Gastrocnemius medialis (tissue), 4 donors: ENCODE measurements around the gene HLA-DQA1. TPM values are rescaled to one million over a fixed set of nuclear protein-coding genes. Genes with fewer than 3 reads are reported as not detected.

Experiments
- ATAC-seq, 2 donors: fragments of 150-250 bp; one replicate each; pipeline ENCODE4 v1.9.1; 2016
- DNase-seq, 2 donors: peaks; one replicate each; pipeline ENCODE4 v3.0.0-alpha.2; 2019
- H3K27ac ChIP-seq, 4 donors: fragments of 200-600 bp; sonication (generic); 1 replicate in 1 of 4; 2 replicates in 3 of 4; pipeline ENCODE4 v1.5.1; 2016 to 2018; ENCODE audit warnings: mild to moderate bottlenecking in 2 of 4, moderate library complexity in 1 of 4
- H3K27me3 ChIP-seq, 3 donors: fragments of 200-600 bp; sonication (generic) in 2 of 3; 1 replicate in 1 of 3; 2 replicates in 2 of 3; pipeline versions ENCODE4 v1.5.1 to v1.6.0; 2016 to 2019; ENCODE audit warnings: mild to moderate bottlenecking in 1 of 3, moderate library complexity in 1 of 3
- H3K36me3 ChIP-seq, 2 donors: fragments of 200-600 bp; sonication (generic) in 1 of 2; one replicate each; pipeline ENCODE4 v1.5.1; 2017 to 2018
- H3K4me1 ChIP-seq, 2 donors: fragments of 200-600 bp; sonication (generic) in 1 of 2; one replicate each; pipeline ENCODE4 v1.5.1; 2016 to 2017; ENCODE audit warnings: mild to moderate bottlenecking in 2 of 2
- H3K4me3 ChIP-seq, 4 donors: fragments of 200-600 bp; sonication (generic) in 3 of 4; 1 replicate in 1 of 4; 2 replicates in 3 of 4; pipeline ENCODE4 v1.5.1; 2016 to 2019; ENCODE audit warnings: mild to moderate bottlenecking in 2 of 4
- H3K9me3 ChIP-seq, 3 donors: fragments of 200-600 bp; sonication (generic) in 2 of 3; 1 replicate in 1 of 3; 2 replicates in 2 of 3; pipeline ENCODE4 v1.5.1; 2016 to 2019
- POLR2A ChIP-seq, 2 donors: fragments of 450-650 bp; IDR thresholded peaks; one replicate each; pipeline ENCODE4 v1.6.1; 2017; ENCODE audit warnings: antibody characterized with exemption in 2 of 2, mild to moderate bottlenecking in 2 of 2, moderate library complexity in 2 of 2
- in situ Hi-C, 4 donors: fragments of 200-750 bp; cut with MboI; loops; one replicate each; pipeline versions ENCODE4 v1.15.0 to v1.8.0; 2017; ENCODE audit warnings: low sequenced_read_pairs in 4 of 4
- intact Hi-C: fragments of 100-400 bp; cut with DNase I; formaldehyde crosslinking; loops from one replicate; pipeline ENCODE4 v1.15.1; 2023; ENCODE audit warnings: low total_unique reads
- total RNA-seq, 4 donors: library from RNA; depleted of rRNA; stranded (reverse); fragments of >200 nt; gene quantifications; one replicate each; pipeline versions ENCODE4 v1.1.0 to v1.2.3, GENCODE V29; 2016
- TF ChIP-seq, protein P1 (sequence below), 5 experiments: fragments of 450-650 bp in 3 of 5; fragments of 200-600 bp in 2 of 5; sonication (generic) in 2 of 5; IDR thresholded peaks in 4 of 5; conservative IDR thresholded peaks in 1 of 5; 1 replicate in 4 of 5; 2 replicates in 1 of 5; pipeline ENCODE4 v1.5.1; 2016 to 2019; ENCODE audit warnings: antibody characterized with exemption in 5 of 5, mild to moderate bottlenecking in 3 of 5, moderate library complexity in 3 of 5

HLA-DQA1 gene
- total RNA-seq, 4 donors from 2014 or later = 0.66 to 3.5 (median 1.5) TPM; not detected in 1

DNA sequence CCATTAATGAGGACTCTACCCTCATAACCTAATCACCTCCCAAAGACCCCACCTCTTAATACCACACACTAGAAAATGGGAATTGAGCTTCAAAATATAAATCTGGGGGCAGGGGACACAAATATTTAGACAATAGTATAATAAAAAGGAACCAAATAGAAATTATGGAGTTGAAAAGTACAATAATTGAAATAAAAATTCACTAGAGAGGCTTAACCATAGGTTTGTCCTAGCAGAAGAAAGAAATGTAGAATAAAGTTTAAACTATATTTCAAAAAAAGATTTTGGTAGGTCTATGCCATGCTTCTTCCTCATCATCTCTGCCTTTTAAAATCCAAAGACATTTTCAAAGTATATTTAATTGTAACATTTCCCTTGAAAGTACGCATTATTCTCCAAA, 19.5 kb upstream of the HLA-DQA1 start:
- ATAC-seq = no peak
- H3K4me3 ChIP-seq = no peak overlapping the region
- no peak overlapping the region for H3K27ac ChIP-seq
- TF ChIP-seq, protein P1, sequence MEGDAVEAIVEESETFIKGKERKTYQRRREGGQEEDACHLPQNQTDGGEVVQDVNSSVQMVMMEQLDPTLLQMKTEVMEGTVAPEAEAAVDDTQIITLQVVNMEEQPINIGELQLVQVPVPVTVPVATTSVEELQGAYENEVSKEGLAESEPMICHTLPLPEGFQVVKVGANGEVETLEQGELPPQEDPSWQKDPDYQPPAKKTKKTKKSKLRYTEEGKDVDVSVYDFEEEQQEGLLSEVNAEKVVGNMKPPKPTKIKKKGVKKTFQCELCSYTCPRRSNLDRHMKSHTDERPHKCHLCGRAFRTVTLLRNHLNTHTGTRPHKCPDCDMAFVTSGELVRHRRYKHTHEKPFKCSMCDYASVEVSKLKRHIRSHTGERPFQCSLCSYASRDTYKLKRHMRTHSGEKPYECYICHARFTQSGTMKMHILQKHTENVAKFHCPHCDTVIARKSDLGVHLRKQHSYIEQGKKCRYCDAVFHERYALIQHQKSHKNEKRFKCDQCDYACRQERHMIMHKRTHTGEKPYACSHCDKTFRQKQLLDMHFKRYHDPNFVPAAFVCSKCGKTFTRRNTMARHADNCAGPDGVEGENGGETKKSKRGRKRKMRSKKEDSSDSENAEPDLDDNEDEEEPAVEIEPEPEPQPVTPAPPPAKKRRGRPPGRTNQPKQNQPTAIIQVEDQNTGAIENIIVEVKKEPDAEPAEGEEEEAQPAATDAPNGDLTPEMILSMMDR (IDR thresholded peaks at IDR 0.05 in 4 of 5, conservative IDR thresholded peaks at IDR 0.05 in 1 of 5) = no peak
- no peak for TF ChIP-seq POLR2A (IDR thresholded peaks at IDR 0.05)
- no peak for DNase-seq
- no peaks in the 10 kb centered on the region for H3K4me1 ChIP-seq
- intact Hi-C loops (no loop called here), in situ Hi-C loops (no loop called here)
- no peaks in the 10 kb centered on the region for H3K36me3 ChIP-seq
- no peaks in the 10 kb centered on the region for H3K9me3 ChIP-seq
- no peaks in the 10 kb centered on the region for H3K27me3 ChIP-seq

DNA sequence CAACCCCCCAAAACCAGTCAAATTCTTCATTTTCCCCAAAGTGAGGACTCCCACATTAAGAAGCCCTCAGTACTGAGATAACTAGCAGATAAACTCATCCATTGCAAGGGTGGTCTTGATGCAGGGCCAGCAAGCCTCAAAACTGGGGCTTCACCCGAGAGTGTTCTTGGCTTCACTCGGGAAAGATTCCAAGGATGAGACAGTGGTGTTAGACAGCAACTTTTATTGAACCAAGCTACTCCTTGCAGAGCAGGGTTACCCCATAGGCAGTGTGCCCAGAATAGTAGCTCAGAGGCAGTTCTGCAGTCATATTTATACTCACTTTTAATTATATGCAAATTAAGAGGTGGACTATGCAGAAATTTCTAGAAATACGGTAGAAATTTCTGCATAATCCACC, 15.8 kb upstream of the HLA-DQA1 start:
- TF ChIP-seq POLR2A (IDR thresholded peaks at IDR 0.05) = no peak
- TF ChIP-seq, protein P1 (IDR thresholded peaks at IDR 0.05 in 4 of 5, conservative IDR thresholded peaks at IDR 0.05 in 1 of 5) = no peak

GRCh38 chr6:32622545-32623401, 14.4 kb upstream of the HLA-DQA1 start:
- H3K4me1 ChIP-seq = no peaks in the 10 kb centered on the region
- intact Hi-C loops (no loop called here), in situ Hi-C loops (no loop called here)
- TF ChIP-seq, protein P1 (IDR thresholded peaks at IDR 0.05 in 4 of 5, conservative IDR thresholded peaks at IDR 0.05 in 1 of 5) = peak in 2 of 5 experiments; percentile 23 to 36
- no peak for TF ChIP-seq POLR2A (IDR thresholded peaks at IDR 0.05)
- H3K27me3 ChIP-seq = no peaks in the 10 kb centered on the region
- no peak overlapping the region for H3K27ac ChIP-seq
- DNase-seq (no peak), ATAC-seq (peak in 1 of 2 donors; percentile 33)
- no peak overlapping the region for H3K4me3 ChIP-seq
- no peaks in the 10 kb centered on the region for H3K36me3 ChIP-seq
- H3K9me3 ChIP-seq = no peaks in the 10 kb centered on the region

More for the DNA sequence above, 15.8 kb upstream of the HLA-DQA1 start:
- ATAC-seq (no peak), DNase-seq (no peak)
- no peak overlapping the region for H3K27ac ChIP-seq
- H3K9me3 ChIP-seq = no peaks in the 10 kb centered on the region
- in situ Hi-C loops (no loop called here), intact Hi-C loops (no loop called here)
- no peaks in the 10 kb centered on the region for H3K4me1 ChIP-seq
- H3K4me3 ChIP-seq = no peak overlapping the region
- no peaks in the 10 kb centered on the region for H3K27me3 ChIP-seq
- no peaks in the 10 kb centered on the region for H3K36me3 ChIP-seq

DNA sequence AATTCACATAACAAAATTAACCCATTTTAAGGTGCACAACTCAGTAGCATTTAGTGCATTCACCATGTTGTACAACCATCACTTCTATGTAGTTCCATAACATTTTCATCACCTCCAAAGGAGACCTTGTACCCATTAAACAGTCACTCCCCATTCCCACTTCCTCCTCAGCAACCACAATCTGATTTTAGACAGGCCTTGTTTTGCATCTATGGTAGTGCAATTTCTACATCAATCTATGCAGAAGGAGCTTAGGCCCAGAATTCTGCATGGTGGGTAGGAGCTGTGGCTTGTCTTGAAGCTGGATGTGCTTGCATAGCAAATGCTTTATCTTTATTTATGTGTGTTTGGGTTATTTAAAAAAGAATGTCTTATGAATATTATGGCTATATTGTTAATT, 13.5 kb upstream of the HLA-DQA1 start:
- Histone ChIP-seq H3K27me3 (no peaks in the 10 kb centered on the region), H3K27ac (no peak overlapping the region), H3K4me1 (no peaks in the 10 kb centered on the region), H3K9me3 (no peaks in the 10 kb centered on the region), H3K36me3 (no peaks in the 10 kb centered on the region), H3K4me3 (no peak overlapping the region)
- intact Hi-C loops = no loop called here
- ATAC-seq (no peak), DNase-seq (no peak)
- TF ChIP-seq, protein P1 (IDR thresholded peaks at IDR 0.05 in 4 of 5, conservative IDR thresholded peaks at IDR 0.05 in 1 of 5) = no peak
- no peak for TF ChIP-seq POLR2A (IDR thresholded peaks at IDR 0.05)
- in situ Hi-C loops = no loop called here
